Stimulated activated naive CD8-positive, alpha-beta T cell treated with anti-CD3 and anti-CD28 coated beads, Interleukin-15, Interleukin-2, amounts not matched to agents 100 U/mL and 50 U/mL, for 24 hours (primary cell): ENCODE measurements around the gene PABPN1L.
"Not testable (repeated sequence)": the region's sequence is repeated elsewhere in the genome, so short reads cannot be mapped to it uniquely, and the experiment has no call there.

ENCODE experiments used
- ATAC-seq: fragments of 150-1000 bp; cut with Tn5 transposase; one replicate; pipeline ENCODE4 v1.10.0; 2021
- DNase-seq: peaks from one replicate; pipeline ENCODE4 v3.0.0; 2021

PABPN1L gene

DNA sequence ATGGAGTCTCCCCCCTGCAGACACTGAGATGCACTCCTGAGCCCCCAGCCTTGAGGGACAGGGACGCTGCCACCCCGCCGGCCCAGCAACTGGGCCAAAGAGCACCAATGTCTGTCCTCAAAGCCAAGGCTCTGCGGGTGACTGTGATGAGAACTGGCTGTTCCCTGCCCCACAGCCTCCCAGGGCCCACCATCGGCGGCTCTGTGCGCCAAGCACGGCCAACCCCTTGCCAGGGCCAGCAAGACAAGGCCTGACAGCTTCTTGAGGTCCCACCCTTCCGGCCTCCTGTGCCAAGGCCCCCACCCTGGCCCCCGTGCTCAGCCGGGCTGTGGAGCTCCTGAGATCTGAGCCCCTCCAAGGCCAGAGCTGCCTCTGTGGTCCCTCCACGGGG lies 34.2 kb upstream of the PABPN1L start:
- DNase-seq: no peak
- ATAC-seq: no peak

DNA sequence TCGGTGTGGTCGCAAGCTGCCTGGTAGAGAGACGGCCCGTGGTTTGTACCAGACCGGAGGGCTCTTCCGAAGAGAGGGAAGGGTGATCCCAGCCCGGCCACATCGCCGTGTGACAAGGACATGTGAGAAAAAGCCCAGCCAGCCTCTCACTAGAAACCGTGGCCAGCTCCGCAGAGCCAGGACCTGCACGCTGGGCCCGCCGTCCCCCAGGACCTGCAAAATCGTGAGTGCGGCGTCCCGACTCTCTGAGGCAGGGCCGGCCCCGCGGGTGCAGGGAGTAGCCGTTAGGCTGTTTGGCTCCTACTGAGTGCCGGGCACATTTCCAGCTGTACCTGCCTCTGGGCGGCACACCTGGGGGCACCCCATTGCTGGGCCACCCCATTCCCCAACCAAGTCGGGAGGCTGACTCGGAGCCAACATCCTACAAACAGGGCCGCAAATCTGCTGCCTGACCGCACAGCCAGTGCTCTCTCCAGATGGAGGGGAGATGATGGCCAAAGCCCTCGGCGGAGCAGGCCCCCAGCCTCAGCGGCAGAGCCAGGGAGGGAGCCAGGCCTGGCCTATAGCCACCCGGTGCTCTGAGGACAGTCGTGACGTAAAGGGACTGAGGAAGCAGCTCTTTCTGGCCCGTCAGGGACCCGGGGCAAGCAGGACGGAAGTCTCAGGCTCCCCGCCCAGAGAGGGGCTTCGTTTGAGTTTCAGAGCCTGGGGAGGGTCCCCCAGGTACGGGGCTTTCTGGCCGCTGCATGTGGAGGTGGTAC lies 33.6 kb upstream of the PABPN1L start:
- no peak for DNase-seq
- ATAC-seq: no peak

DNA sequence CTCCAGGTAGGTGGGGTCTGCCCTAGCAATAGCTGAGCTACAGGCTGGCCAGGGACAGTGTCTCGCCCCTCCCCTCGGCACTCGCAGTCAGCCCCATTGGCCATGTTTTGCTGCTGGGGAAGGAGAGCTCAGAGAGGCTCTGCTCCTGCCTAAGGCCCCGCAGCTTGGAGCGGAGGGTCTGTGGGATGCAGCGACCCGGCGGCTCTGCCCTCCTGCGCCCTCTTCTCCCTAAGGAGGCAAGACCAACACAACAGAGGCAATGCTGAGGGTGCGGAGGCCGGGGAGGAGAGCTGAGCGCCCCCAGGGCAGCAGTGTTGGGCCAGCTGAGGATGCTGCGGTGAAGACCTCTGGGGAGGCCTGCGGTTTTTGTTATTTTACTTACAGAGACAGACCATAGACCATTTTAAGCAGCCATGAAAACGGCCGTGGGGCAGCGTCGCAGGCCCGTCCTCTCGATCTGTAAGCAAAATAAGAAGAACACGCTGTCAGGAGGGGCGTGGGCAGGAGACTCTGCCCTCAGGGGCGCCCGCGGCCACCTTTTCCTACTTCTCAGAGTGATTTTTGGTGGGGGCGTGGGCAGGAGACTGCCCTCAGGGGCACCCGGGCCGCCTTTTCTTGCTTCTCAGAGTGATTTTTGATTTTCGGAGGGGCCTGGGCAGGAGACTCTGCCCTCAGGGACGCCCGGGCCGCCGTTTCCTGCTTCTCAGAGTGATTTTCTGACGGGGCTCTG lies 31.4 kb upstream of the PABPN1L start:
- no peak for ATAC-seq
- no peak for DNase-seq

DNA sequence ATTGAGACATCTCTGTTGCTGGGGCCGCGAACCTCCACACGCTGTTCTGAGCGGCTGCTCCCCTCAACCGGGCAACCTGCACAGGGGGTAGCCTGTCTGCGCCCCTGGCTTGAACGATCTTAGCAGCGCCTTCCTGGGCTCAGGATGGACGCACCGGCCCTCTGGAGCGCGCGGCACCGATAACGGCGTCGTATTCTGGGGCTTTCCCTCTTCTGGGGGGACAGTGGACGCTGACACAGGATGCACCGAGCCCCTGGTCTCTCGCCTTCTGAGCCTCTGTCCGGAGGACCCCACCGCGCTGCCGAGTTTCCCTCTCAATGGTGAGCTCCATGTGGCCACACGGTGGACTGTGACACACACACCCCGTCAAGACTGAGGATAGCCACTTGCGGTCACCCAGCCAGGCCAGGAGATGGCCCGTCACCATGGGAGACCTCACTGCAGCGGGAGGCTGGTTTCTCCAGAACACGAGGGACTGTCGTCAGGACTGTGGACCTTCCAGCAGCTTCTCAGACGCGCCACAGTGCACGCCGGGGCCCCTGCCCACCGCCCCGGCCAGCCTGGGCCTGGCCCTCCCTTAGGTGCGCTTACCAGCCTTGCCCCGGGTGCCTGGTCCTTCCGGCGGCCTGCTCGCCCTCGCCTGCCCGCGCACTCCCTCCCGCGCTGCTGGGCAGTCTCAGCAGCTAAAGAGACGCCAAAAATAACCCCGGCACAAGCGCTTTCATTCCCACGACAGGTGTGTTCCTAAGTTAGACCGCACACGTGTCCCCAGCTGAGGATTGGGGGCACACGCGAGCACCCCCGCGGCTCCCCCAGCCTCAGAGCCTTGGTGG lies 30.0 kb upstream of the PABPN1L start:
- DNase-seq: no peak
- ATAC-seq: no peak

DNA sequence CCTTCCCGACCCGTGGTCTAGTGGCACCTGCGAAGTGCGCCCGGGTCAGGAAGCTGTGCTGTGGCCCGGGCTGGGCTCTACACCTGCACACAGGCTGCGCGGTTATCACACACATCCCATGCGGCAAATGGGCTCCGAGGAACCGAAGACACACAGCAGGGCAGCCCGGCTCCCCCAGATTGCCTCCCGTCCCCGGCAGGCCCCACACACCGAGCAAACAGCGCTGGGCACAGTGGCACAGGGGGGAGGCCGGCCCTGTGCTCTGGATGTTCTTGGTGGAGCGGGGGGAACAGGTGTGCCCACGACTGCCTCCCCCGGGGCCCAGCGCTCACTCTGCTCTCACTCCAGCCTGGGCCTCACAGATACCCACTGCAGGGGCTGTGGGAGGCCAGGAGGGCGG lies 28.9 kb upstream of the PABPN1L start:
- no peak for DNase-seq
- no peak for ATAC-seq

DNA sequence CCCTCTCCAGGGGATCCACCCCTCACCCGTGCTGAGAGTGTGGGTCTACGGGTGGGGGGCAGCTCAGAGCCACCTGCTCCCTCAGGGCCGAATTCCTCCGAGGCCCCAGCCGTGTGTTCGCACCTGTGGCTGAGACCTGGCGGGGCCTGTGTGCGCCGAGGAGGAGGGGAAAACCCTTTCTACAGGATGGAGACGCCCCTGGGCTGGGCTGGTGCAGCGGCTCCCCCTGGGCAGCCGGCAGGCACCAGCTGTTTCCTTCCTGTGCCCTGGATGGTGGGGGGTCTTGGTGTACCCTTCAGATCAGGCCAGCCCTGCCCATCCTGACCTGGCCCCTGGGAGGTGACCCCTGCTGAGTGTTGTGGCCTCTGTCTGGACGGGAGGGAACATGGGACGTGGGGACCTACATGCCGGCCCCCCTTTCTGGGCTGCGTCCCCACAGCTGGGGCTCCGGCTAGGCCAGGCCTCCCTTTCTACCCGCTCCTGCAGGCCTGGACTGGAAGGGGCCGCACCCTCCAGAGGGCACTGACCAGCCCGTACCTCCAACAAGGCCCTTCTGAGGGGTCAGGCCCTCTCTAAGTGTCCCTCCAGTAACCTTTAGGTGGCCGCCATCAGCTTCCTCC lies 28.3 kb upstream of the PABPN1L start:
- no peak for DNase-seq
- ATAC-seq: no peak

DNA sequence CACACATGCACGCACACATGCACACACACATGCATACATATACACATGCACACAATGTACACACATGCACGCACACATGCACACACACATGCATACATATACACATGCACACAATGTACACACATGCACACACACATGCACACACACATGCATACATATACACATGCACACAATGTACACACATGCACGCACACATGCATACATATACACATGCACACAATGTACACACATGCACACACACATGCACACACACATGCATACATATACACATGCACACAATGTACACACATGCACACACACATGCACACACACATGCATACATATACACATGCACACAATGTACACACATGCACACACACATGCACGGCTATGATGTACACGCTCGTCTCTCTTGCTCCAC lies 27.8 kb upstream of the PABPN1L start:
- DNase-seq, ATAC-seq: not testable (repeated sequence)

DNA sequence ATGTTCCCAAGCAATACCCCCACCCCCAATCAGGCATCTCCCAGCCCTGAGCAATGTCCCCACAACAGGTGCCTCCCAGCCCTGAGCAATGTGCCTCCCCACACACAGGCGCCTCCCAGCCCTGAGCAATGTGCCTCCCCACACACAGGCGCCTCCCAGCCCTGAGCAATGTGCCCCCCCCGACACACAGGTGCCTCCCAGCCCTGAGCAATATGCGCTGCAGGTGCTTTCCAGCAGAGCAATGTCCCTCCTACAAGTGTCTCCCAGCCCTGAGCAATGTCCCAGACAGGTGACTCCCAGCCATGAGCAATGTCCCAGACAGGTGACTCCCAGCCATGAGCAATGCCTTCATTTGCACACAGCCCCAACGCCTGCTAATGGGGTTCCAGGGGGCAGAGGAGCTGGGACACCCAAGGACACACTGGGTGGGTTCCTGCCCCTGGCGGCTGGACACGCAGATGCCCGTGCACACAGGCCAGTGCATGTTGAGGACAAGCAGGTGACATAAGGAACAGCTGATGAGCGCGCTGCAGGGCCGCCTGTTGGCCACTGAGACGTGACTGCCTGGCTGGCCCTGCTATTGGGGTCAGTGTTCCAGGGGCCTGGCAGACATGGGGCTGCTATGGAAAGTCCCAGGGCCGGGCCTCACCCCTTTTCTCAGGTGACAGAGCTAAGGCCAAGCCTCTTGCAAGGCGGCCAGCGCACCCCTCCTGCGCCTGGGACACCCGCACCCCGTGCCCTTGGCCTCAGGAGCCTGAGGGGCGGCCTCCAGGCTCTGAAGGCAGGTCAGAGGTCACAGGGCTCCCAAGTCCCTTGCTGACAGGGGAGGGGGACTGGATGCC lies 26.9 kb upstream of the PABPN1L start:
- ATAC-seq (no peak), DNase-seq (no peak)

DNA sequence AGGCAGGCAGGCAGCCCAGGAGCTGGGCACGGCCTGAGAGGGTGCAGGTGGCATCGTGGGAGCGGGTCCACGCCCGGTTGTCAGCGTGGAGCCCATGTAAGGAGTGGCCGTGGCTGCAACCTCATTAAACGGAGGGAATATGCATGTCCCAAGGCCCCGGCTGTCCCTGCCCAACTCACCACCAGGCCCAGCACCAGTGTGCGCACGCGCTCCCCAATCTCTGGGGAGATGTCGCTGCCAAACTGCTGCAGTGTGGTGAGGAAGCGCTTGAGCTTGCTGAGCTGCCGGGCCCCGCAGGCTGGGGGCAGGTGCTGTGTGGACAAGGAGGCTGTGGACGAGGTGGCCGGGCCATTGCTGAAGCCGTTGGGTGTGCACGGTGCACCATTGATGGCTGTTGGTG lies 25.6 kb upstream of the PABPN1L start:
- no peak for ATAC-seq
- no peak for DNase-seq

DNA sequence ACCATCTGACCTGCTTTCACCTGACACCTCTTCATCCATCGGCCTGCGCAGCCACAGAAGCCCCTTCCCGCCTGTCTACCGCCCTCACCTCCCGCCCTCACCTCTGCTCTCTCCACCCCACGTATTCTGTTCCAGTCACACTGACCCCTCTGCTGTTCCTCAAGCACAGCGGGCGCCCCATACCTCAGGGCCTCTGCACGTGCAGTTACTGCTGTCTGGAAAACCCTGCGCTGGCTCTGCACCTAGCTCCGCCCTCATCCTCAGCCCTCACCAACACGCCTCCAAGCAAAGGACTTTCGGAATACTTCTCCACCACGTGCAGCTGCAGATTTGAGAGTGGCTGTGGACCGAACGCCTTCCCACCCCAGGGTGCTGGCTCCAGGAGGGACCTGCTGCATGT lies 24.6 kb upstream of the PABPN1L start:
- ATAC-seq (no peak), DNase-seq (no peak)

DNA sequence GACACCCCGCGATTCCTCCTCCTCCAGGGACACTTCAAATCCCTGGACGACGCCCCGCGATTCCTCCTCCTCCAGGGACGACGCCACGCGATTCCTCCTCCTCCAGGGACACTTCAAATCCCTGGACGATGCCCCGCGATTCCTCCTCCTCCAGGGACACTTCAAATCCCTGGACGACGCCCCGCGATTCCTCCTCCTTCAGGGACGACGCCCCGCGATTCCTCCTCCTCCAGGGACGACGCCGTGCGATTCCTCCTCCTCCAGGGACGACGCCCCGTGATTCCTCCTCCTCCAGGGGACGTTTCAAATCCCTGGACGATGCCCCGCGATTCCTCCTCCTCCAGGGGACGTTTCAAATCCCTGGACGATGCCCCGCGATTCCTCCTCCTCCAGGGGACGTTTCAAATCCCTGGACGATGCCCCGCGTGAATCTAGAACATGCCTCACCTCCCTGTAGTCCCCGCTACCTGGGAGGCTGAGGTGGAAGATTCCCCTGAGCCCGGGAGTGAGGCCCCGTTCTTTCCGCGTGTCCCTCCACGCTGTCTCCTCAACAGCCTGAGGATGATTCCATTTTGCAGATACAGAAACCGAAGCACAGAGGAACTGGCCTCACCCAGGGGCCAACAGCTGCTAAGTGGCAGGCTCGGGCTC lies 23.4 kb upstream of the PABPN1L start:
- DNase-seq, ATAC-seq: not testable (repeated sequence)

DNA sequence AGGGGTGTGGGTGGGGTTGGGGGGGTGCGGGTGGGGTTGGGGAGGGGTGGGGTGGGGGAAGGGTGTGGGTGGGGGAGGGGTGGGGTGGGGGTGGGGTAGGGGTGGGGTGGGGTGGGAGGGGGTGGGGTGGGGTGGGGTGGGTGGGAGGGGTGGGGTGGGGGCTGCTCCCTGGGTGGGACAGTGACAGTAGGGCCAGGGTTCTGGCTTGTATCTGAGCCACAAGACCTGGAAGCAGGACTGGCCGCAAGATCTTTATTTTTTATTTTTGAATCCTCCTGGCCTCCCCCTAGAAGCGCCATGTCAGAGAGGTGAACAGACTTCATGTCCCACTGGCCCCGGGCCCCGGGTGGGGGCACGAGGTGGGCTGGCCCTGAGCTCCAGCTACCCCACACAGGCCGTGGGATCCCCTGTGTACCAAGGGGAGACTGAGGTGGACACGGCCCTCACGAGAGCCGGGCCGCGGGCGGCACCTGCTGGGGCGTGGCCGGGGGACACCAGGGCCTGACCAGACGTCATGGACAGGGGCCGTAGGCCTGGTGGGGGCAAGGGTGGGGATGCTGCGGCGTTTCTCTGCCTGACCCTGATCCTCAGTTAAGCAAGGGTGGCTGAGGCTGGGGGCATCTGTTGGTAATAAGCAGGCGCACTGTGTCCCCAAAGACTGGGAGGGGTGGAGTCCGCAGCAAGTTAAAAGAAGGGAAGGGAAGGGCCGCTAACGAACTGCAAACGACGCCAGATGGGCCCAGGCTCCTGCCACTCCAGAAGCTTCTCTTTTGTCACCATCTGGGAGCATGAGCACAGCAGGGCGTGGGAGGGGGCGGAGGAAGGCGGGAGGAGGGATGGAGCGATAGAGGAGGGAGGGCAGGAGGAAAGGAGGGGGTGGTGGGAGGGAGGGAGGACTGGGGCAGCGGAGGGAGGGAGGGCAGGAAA lies 22.3 kb upstream of the PABPN1L start:
- DNase-seq: no peak
- ATAC-seq: no peak

DNA sequence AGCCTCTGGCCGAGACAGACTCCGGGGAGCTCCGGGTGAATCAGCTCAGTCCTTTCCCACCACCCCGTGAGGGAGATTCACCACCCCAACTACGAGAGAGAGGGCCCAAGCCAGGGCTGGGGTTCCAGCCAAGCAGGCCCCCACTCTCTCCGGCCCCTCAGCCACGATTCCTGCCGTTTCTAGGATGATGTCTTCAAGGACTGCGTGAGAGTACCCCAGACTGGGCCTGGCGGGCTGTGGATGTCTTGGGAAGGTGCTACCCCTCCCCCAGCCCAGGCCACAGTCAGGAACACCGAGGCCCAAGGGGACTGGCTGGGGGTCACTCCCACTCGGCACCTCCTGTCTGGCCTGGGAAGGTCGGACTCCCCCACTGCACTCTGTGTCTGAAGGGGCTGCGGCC lies 21.6 kb upstream of the PABPN1L start:
- DNase-seq (no peak), ATAC-seq (no peak)

DNA sequence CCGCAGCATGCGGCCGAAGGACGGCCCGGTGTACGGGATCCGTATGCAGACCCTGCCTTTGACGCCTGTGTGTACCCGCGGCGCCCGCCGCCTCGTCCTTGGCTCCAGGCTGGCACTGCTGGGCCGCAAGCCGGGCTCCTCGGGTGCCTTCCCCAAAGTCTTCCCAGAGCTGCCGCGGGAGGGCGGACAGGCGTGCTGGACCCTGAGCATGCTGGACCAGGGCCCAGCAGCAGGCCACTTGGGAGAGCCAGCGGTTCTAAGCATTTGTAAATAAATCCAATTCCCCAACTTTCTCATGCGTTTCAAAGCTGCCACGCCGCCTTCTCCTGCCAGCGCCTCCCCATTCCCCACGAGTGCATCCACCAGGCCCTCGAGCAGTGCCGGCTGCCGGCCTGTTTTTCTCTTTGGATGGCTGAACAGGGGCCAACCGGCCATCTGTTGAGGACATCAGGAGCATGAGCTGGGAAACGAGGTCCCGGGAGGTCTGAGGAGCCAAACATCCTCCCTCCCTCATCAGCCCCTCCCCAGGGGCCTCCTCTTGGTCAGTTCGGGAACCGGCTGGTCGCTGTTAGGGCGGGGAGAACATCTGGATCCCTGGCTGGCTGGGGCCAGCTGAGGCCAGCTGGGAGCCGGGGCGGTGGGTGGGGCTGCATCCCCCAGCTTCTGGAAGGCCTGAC lies 20.5 kb upstream of the PABPN1L start:
- ATAC-seq: no peak
- no peak for DNase-seq

DNA sequence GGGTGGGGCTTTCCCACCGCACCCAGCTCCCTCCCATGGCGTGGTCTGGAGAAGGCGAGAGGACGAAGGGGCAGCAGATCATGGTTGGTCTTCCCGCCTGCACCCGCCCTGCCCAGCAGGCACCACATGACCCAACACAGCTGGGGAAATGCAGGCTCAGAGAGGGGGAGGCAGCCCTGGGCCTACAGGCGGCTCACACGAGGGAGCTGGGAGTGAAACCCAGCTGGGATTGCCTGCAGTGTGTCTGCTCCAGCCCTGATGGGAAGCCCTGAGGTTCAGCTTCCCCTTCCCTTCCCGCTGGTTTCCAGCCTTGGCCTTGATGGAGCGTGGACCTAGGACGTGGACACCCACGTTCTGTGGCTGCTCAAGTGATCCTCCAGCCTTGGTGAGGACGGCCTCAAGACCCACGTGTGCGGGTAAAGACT lies 20.0 kb upstream of the PABPN1L start:
- no peak for DNase-seq
- ATAC-seq: no peak

DNA sequence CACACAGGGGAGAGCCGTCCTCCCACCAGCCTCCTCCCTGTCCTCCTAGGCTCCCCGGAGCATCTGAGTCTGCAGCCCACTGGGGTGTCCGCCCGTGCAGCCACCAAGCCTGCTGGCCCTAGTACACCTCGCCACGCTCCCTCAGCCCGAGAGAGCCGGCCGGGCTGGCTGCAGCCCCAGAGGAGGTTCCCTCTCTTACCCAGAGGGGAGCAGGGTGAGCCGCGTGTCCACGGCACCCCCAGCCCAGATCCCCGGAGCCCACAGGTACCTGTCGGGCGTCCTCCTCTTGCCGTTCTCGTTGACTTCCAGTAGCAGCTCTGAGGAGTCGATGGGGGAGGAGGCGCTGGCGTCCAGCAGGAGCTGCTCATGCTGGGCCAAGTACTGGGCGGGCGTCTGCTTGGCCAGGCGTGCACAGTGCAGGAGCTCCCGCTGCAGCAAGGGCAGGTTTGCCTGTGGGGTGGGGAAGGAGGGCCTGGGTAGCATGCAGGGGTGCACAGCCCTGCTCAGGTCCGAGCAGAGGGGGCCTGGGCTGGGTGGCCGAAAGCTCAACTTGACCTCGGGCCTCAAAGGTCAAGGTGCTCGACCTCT lies 19.3 kb upstream of the PABPN1L start:
- no peak for ATAC-seq
- DNase-seq: no peak

DNA sequence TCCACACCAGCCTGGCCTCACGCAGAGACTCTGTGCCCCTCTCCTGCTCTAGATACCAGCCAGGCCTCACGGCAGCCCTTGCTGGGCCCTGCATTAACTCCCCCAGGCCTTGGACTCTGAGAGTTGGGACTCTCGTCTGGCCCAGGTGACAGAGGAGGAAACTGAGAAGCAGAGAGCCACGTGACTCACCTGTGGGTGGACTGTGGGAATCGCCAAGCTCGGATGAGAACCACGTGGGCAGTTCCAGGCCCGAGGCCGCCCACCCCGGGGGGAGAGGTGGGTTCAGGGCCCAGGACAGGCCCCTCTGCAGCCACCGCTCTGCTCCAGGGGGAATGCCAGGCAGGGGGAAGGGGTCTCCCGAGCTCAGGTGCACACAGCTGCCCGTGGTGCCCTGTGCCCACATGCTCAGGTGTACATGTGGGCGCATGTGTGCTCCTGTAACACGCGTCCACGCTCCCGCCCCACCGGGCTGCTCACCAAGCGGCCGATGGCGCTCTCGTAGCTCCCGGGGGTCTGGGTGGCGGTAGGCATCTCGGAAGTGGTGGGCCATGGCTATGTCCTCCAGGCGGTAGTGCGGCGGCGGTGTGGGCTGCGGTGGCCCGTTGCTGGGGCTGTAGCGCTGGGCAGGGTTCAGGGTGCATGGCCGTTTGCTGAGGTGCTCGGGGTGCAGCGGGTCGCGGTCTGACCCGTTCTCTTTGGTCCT lies 18.3 kb upstream of the PABPN1L start:
- DNase-seq (no peak), ATAC-seq (no peak)

DNA sequence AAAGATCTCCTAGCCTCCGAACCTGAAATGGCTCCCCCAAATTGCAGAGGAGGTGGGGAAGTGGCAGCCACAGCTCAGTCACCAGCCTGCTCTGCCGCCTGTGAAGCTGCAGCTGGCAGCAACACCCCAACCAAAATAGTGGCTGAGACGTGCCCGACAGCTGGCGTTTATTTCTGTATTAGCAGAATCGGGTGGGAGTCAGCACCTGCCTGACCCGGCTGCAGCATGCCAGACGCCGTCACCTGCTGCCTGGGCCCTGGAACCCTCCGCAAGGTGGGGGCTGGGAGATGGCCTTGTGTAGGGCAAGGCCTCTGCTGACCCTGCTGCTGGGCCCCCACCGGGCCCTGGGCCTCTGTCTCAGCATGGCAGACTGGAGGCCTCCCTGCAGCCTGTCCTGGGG lies 17.5 kb upstream of the PABPN1L start:
- DNase-seq: no peak
- ATAC-seq: no peak
